Activated naive CD4-positive, alpha-beta T cell treated with anti-CD3 and anti-CD28 coated beads, Interleukin-2, amount 10 ng/mL, durations not matched to agents 7 days and 5 days (primary cell): Measurements from ENCODE around the gene TMEM183A.

Source experiments
- CTCF ChIA-PET: fragments of 350-600 bp; sonication (Branson Sonifier 250); formaldehyde crosslinking; loops from one replicate; lab custom pipeline; 2021; ENCODE audit warnings: antibody characterized with exemption; lab: Charles Lee
- DNase-seq: peaks from one replicate; pipeline ENCODE4 v3.0.0-alpha.2; 2020
- H3K27ac Mint-ChIP-seq: one replicate; pipeline ENCODE4 v1.8.0; 2021; ENCODE audit warnings: mild to moderate bottlenecking, moderate library complexity, mixed read lengths
- H3K27me3 Mint-ChIP-seq: one replicate; pipeline ENCODE4 v1.8.0; 2021; ENCODE audit warnings: mild to moderate bottlenecking, mixed read lengths
- H3K36me3 Mint-ChIP-seq: one replicate; pipeline ENCODE4 v1.8.0; 2021; ENCODE audit warnings: mixed read lengths
- H3K4me1 Mint-ChIP-seq: one replicate; pipeline ENCODE4 v1.8.0; 2021; ENCODE audit warnings: mixed read lengths
- H3K4me3 Mint-ChIP-seq: one replicate; pipeline ENCODE4 v1.8.0; 2021; ENCODE audit warnings: mild to moderate bottlenecking, moderate library complexity, mixed read lengths
- H3K9me3 Mint-ChIP-seq: one replicate; pipeline ENCODE4 v1.8.0; 2021; ENCODE audit warnings: mixed read lengths

The TMEM183A gene

GRCh38 chr1:203063287-203063686 is 56.1 kb downstream of the TMEM183A start:
- CTCF ChIA-PET, result interaction anchor here (5.3 kb wide), 1 partner anchor 23 kb away, joined by 26 read pairs; no protein-coding TSS in a partner anchor
- H3K9me3 Mint-ChIP-seq, result no peaks in the 10 kb centered on the region
- no peak overlapping the region for H3K4me3 Mint-ChIP-seq
- no peak for DNase-seq
- H3K4me1 Mint-ChIP-seq, result no peaks in the 10 kb centered on the region
- no peaks in the 10 kb centered on the region for H3K27me3 Mint-ChIP-seq
- no peak overlapping the region for H3K27ac Mint-ChIP-seq
- peaks cover 7% of the 10 kb centered on the region for H3K36me3 Mint-ChIP-seq

DNA sequence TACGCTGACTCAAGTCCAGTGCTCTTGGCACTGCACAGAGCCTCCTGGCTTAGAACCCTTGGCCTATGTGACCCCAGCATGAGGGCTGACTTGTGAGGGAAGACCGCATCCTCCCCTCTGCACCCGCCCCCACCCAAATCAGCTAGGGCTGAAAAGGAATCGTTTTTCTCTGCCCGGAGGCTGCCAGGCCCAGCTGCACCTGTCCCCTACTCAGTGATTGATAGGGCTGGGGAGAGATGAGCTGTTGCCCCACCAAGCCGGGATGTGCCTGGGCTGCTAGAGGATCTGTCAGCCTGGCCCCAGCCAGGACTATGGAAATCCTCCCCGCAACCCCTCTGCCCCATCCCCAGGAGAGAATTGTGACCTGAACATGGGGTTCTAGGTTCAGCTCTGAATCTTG is 58.0 kb downstream of the TMEM183A start:
- Mint-ChIP-seq H3K9me3 (no peaks in the 10 kb centered on the region), H3K27ac (no peak overlapping the region), H3K27me3 (no peaks in the 10 kb centered on the region), H3K4me3 (no peak overlapping the region), H3K36me3 (peaks cover 5% of the 10 kb centered on the region), H3K4me1 (no peaks in the 10 kb centered on the region)
- CTCF ChIA-PET, result interaction anchor here (1.3 to 5.3 kb wide), 4 partner anchors 10 to 107 kb away, joined by 3 to 26 read pairs (median 5); partner anchors contain the start of gene MYOG
- no peak for DNase-seq

- H3K27me3 Mint-ChIP-seq, result no peaks in the 10 kb centered on the region
- no peak overlapping the region for H3K4me3 Mint-ChIP-seq
Observed at GRCh38 chr1:203065986-203066385, 58.8 kb downstream of the TMEM183A start.

DNA sequence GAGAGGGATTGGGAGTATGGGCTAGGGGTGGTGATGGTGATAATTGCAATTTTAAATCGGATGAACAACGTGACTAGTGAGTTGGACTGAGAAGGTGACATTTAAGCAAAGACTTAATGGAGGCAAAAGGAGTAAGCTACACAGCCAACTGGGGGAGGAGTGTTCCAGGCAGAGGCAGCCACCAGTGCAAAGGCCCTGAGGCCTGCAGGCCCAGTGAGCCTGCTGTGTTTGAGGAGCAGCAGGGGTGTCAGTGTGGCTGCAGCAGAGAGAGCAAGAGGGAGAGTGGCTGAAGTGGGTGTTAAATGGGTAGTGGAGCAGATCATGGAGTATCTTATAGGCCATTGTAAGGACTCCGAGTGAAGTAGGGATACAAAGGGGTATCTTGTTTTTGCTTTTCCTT is 59.8 kb downstream of the TMEM183A start:
- CTCF ChIA-PET, result interaction anchor here (2.0 to 5.3 kb wide), 2 partner anchors 27 to 105 kb away, joined by 7 to 26 read pairs; no protein-coding TSS in a partner anchor
- Mint-ChIP-seq H3K36me3 (peaks cover 5% of the 10 kb centered on the region), H3K9me3 (no peaks in the 10 kb centered on the region), H3K27me3 (no peaks in the 10 kb centered on the region), H3K4me3 (no peak overlapping the region), H3K27ac (no peak overlapping the region), H3K4me1 (no peaks in the 10 kb centered on the region)
- no peak for DNase-seq

More at GRCh38 chr1:203065986-203066385, 58.8 kb downstream of the TMEM183A start:
- H3K4me1 Mint-ChIP-seq, result no peaks in the 10 kb centered on the region
- peaks cover 5% of the 10 kb centered on the region for H3K36me3 Mint-ChIP-seq
- CTCF ChIA-PET, result interaction anchor here (1.0 to 5.3 kb wide), 4 partner anchors 9 to 106 kb away, joined by 3 to 26 read pairs (median 6); partner anchors contain the start of gene MYOG
- DNase-seq, result no peak
- H3K27ac Mint-ChIP-seq, result no peak overlapping the region
- no peaks in the 10 kb centered on the region for H3K9me3 Mint-ChIP-seq

GRCh38 chr1:203069030-203069747 is 62.0 kb downstream of the TMEM183A start:
- Mint-ChIP-seq H3K4me1 (no peaks in the 10 kb centered on the region), H3K36me3 (peaks cover 7% of the 10 kb centered on the region), H3K4me3 (no peak overlapping the region), H3K9me3 (no peaks in the 10 kb centered on the region), H3K27ac (no peak overlapping the region), H3K27me3 (peaks cover 11% of the 10 kb centered on the region)
- CTCF ChIA-PET, result interaction anchor here (0.8 to 1.2 kb wide), 2 partner anchors 12 to 200 kb away, joined by 3 to 4 read pairs; no protein-coding TSS in a partner anchor
- no peak for DNase-seq

DNA sequence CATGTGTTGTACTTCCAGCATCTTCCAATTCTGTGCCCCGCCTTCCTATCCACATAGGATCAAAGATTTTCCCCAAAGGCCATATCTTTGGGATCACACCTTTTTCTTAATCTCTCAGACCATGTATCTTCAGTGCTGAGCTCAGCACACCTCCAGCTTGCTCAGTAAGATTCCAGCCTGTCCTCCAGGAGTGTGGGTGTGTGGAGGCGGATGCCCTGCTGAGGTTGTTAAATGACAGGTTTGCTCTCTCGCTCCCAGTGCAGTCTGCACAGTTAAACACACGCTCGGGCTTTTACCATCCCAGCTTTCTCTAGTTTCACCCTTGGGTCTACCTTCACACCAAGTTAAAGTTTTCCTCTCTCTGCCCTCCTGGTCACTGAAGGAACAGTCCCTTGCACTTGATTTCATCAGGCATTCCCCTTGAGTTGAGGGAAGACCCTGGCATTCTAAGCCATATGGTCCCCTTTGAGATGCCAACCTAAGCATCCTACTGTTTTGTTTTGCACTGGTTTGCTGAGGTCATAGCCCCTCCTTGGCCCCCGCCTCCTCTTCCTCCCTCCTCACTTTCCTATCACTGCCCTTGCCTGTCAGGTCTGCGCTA is 64.9 kb downstream of the TMEM183A start:
- Mint-ChIP-seq H3K4me1 (peaks cover 8% of the 10 kb centered on the region), H3K9me3 (no peaks in the 10 kb centered on the region), H3K4me3 (no peak overlapping the region), H3K27ac (no peak overlapping the region), H3K27me3 (peaks cover 37% of the 10 kb centered on the region), H3K36me3 (peaks cover 9% of the 10 kb centered on the region)
- peak; percentile 11 for DNase-seq
- CTCF ChIA-PET, result interaction anchor here (1.0 kb wide), 1 partner anchor 32 kb away, joined by 3 read pairs; no protein-coding TSS in a partner anchor

DNA sequence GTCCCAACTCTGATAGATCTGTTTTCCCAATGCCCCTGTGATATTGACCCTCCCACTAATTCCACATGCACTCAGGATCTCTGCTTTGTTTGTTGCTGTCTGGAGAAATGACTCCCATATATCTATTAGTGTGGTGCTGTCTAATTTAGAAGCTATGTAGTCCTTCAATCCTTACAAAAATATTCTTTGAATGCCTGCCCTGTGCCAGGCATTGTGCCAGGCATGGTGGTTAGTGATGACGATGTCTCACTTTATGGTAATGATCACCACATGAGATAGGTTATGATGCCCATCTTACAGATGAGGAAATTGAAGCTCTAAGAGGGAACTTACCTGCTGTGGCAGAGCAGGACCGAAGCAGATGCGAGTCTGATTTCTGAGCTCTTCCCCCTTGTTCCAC is 65.7 kb downstream of the TMEM183A start:
- Mint-ChIP-seq H3K4me1 (peaks cover 8% of the 10 kb centered on the region), H3K9me3 (no peaks in the 10 kb centered on the region), H3K4me3 (no peak overlapping the region), H3K27me3 (peaks cover 45% of the 10 kb centered on the region), H3K27ac (no peak overlapping the region), H3K36me3 (peaks cover 6% of the 10 kb centered on the region)
- DNase-seq, result no peak
- CTCF ChIA-PET, result no interaction called here

DNA sequence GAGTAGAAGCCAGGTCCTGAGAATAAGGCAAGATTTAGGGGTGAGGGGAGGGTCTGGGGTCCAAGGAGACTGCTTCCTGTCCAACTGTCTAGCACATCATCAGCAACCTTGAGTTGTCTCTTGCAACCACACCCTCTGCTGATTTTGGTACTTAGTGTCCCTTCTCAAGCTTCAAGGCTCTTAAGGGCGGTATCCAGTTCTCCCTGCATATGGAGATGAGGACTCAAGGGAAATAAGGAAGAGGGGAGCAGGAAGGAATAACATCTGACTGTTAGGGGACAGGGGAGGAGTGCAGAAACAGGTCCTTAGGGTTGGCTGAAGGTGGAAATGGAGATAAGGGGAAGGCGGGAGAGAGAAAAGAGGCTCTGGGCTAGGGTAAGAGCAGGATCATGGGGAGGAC is 66.3 kb downstream of the TMEM183A start:
- CTCF ChIA-PET, result no interaction called here
- Mint-ChIP-seq H3K4me1 (peaks cover 8% of the 10 kb centered on the region), H3K9me3 (no peaks in the 10 kb centered on the region), H3K27me3 (peaks cover 50% of the 10 kb centered on the region), H3K36me3 (peaks cover 6% of the 10 kb centered on the region), H3K4me3 (no peak overlapping the region), H3K27ac (no peak overlapping the region)
- DNase-seq, result no peak
